WTC11 (cell line): ENCODE results near the gene PBX4. TPM values are rescaled to one million over a fixed set of nuclear protein-coding genes. Genes with fewer than 3 reads are reported as not detected.

ENCODE experiments used
- ATF1 ChIP-seq: sonication (generic); formaldehyde crosslinking; IDR thresholded peaks from 2 replicates; pipeline ENCODE4 v1.8.1; 2023; ENCODE audit warnings: mild to moderate bottlenecking, moderate library complexity, missing genetic modification reagents
- EMX1 ChIP-seq: fragments of 250-450 bp; sonication (Bioruptor Pico); IDR thresholded peaks from 2 replicates; pipeline ENCODE4 v1.8.0; 2021; ENCODE audit warnings: mild to moderate bottlenecking
- ETV6 ChIP-seq: sonication (generic); formaldehyde crosslinking; IDR thresholded peaks from 2 replicates; pipeline ENCODE4 v1.8.1; 2022; ENCODE audit warnings: mild to moderate bottlenecking, missing genetic modification reagents
- GABPB1 ChIP-seq: sonication (generic); formaldehyde crosslinking; IDR thresholded peaks from 2 replicates; pipeline ENCODE4 v1.8.1; 2023; ENCODE audit warnings: mild to moderate bottlenecking, missing genetic modification reagents
- MXD4 ChIP-seq: fragments of 250-450 bp; sonication (Bioruptor Pico); IDR thresholded peaks from 2 replicates; pipeline ENCODE4 v1.8.0; 2021; ENCODE audit warnings: mild to moderate bottlenecking, moderate library complexity, borderline replicate concordance
- NR1H2 ChIP-seq: sonication (generic); formaldehyde crosslinking; IDR thresholded peaks from 2 replicates; pipeline ENCODE4 v1.9.0; 2021; ENCODE audit warnings: mild to moderate bottlenecking, moderate library complexity, missing genetic modification reagents
- RELA ChIP-seq: sonication (generic); formaldehyde crosslinking; IDR thresholded peaks from 2 replicates; pipeline ENCODE4 v1.8.1; 2022; ENCODE audit warnings: missing genetic modification reagents, mild to moderate bottlenecking, borderline replicate concordance
- SP1 ChIP-seq: sonication (generic); formaldehyde crosslinking; conservative IDR thresholded peaks from 2 replicates; pipeline ENCODE4 v1.8.1; 2022; ENCODE audit warnings: missing genetic modification reagents
- ZNF138 ChIP-seq: sonication (generic); formaldehyde crosslinking; conservative IDR thresholded peaks from 2 replicates; pipeline ENCODE4 v1.8.1; 2022; ENCODE audit warnings: mild to moderate bottlenecking, moderate library complexity, missing genetic modification reagents
- total RNA-seq: library from RNA; stranded (reverse); gene quantifications from 3 replicates; pipeline ENCODE4 v1.2.3, GENCODE V29; 2021
- TF ChIP-seq, protein P1 (sequence below): sonication (generic); formaldehyde crosslinking; IDR thresholded peaks from 2 replicates; pipeline ENCODE4 v1.8.0; 2023; ENCODE audit warnings: mild to moderate bottlenecking, missing genetic modification reagents
- TF ChIP-seq, protein P2 (sequence below): sonication (generic); formaldehyde crosslinking; IDR thresholded peaks from 2 replicates; pipeline ENCODE4 v1.8.0; 2022; ENCODE audit warnings: mild to moderate bottlenecking, missing genetic modification reagents
- TF ChIP-seq, protein P3 (sequence below): fragments of 250-450 bp; sonication (Bioruptor Pico); IDR thresholded peaks from 2 replicates; pipeline ENCODE4 v1.8.0; 2021; ENCODE audit warnings: mild to moderate bottlenecking
- TF ChIP-seq, protein P4 (sequence below): sonication (generic); formaldehyde crosslinking; IDR thresholded peaks from 2 replicates; pipeline ENCODE4 v1.8.1; 2023; ENCODE audit warnings: mild to moderate bottlenecking, missing genetic modification reagents, borderline replicate concordance
- TF ChIP-seq, protein P5 (sequence below): sonication (generic); formaldehyde crosslinking; IDR thresholded peaks from 2 replicates; pipeline ENCODE4 v1.8.1; 2022; ENCODE audit warnings: missing genetic modification reagents, borderline replicate concordance
- TF ChIP-seq, protein P6 (sequence below): sonication (generic); formaldehyde crosslinking; IDR thresholded peaks from 2 replicates; pipeline ENCODE4 v1.8.0; 2023; ENCODE audit warnings: missing genetic modification reagents
- TF ChIP-seq, protein P7 (sequence below): fragments of 250-450 bp; sonication (Bioruptor Pico); IDR thresholded peaks from 2 replicates; pipeline ENCODE4 v1.9.0; 2021; ENCODE audit warnings: mild to moderate bottlenecking, borderline replicate concordance
- TF ChIP-seq, protein P8 (sequence below): sonication (generic); formaldehyde crosslinking; IDR thresholded peaks from 2 replicates; pipeline ENCODE4 v1.8.0; 2022; ENCODE audit warnings: missing genetic modification reagents
- TF ChIP-seq, protein P9 (sequence below): sonication (generic); formaldehyde crosslinking; IDR thresholded peaks from 2 replicates; pipeline ENCODE4 v1.8.0; 2022; ENCODE audit warnings: mild to moderate bottlenecking, missing genetic modification reagents

Gene PBX4
- total RNA-seq, 1 experiment from 2014 or later = 3.2 TPM

DNA sequence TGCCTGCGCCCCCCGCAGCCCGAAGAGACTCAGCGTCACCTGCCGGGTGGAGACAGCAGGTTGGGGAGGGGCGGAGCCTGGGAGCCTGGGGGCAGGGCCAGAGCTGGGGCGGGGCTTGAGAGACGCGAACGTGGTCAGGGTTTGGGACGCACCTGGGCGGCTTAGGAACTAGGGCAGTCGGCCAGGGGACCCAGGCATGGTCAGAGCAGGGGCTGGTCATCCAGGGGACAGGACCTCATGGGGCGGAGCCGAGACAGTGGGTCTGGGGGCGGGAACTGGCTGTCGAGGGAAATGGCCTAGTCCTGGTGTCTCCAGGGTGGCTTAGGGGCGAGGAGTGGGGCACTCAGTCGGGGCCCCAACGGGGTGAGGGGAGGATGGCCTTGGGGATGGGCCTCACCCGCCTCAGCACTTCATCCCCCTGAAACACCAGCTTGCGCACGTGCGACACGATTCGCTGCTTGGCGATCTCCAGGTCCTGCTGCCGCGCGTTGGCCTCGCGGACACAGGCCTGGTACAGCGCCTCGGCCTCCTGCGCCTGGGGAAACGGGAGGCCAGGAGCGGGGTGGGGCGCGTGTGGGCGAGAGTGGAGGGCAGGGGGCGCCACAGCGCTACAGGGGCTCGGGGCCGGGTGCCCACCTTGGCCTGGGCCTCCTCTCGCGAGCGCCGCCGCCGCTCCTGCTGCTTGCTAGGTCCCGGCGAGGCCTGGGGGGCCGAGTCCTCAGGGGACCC is 19.2 kb upstream of the PBX4 start (continued):
- TF ChIP-seq, protein P1, sequence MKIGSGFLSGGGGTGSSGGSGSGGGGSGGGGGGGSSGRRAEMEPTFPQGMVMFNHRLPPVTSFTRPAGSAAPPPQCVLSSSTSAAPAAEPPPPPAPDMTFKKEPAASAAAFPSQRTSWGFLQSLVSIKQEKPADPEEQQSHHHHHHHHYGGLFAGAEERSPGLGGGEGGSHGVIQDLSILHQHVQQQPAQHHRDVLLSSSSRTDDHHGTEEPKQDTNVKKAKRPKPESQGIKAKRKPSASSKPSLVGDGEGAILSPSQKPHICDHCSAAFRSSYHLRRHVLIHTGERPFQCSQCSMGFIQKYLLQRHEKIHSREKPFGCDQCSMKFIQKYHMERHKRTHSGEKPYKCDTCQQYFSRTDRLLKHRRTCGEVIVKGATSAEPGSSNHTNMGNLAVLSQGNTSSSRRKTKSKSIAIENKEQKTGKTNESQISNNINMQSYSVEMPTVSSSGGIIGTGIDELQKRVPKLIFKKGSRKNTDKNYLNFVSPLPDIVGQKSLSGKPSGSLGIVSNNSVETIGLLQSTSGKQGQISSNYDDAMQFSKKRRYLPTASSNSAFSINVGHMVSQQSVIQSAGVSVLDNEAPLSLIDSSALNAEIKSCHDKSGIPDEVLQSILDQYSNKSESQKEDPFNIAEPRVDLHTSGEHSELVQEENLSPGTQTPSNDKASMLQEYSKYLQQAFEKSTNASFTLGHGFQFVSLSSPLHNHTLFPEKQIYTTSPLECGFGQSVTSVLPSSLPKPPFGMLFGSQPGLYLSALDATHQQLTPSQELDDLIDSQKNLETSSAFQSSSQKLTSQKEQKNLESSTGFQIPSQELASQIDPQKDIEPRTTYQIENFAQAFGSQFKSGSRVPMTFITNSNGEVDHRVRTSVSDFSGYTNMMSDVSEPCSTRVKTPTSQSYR (CRISPR knock-in tag) = no peak
- 0 out of 2 replicates have a peak, but pooled peaks have one; percentile 21 for TF ChIP-seq ZNF138 (CRISPR knock-in tag)
- no peak for TF ChIP-seq MXD4 (CRISPR knock-in tag)
- TF ChIP-seq, protein P2, sequence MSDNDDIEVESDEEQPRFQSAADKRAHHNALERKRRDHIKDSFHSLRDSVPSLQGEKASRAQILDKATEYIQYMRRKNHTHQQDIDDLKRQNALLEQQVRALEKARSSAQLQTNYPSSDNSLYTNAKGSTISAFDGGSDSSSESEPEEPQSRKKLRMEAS (CRISPR knock-in tag) = 0 out of 2 replicates have a peak, but pooled peaks have one; percentile 41
- no peak for TF ChIP-seq GABPB1 (CRISPR knock-in tag)
- TF ChIP-seq, protein P3, sequence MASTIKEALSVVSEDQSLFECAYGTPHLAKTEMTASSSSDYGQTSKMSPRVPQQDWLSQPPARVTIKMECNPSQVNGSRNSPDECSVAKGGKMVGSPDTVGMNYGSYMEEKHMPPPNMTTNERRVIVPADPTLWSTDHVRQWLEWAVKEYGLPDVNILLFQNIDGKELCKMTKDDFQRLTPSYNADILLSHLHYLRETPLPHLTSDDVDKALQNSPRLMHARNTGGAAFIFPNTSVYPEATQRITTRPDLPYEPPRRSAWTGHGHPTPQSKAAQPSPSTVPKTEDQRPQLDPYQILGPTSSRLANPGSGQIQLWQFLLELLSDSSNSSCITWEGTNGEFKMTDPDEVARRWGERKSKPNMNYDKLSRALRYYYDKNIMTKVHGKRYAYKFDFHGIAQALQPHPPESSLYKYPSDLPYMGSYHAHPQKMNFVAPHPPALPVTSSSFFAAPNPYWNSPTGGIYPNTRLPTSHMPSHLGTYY (CRISPR knock-in tag) = no peak
- TF ChIP-seq ATF1 (CRISPR knock-in tag) = no peak
- TF ChIP-seq, protein P4, sequence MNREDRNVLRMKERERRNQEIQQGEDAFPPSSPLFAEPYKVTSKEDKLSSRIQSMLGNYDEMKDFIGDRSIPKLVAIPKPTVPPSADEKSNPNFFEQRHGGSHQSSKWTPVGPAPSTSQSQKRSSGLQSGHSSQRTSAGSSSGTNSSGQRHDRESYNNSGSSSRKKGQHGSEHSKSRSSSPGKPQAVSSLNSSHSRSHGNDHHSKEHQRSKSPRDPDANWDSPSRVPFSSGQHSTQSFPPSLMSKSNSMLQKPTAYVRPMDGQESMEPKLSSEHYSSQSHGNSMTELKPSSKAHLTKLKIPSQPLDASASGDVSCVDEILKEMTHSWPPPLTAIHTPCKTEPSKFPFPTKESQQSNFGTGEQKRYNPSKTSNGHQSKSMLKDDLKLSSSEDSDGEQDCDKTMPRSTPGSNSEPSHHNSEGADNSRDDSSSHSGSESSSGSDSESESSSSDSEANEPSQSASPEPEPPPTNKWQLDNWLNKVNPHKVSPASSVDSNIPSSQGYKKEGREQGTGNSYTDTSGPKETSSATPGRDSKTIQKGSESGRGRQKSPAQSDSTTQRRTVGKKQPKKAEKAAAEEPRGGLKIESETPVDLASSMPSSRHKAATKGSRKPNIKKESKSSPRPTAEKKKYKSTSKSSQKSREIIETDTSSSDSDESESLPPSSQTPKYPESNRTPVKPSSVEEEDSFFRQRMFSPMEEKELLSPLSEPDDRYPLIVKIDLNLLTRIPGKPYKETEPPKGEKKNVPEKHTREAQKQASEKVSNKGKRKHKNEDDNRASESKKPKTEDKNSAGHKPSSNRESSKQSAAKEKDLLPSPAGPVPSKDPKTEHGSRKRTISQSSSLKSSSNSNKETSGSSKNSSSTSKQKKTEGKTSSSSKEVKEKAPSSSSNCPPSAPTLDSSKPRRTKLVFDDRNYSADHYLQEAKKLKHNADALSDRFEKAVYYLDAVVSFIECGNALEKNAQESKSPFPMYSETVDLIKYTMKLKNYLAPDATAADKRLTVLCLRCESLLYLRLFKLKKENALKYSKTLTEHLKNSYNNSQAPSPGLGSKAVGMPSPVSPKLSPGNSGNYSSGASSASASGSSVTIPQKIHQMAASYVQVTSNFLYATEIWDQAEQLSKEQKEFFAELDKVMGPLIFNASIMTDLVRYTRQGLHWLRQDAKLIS (CRISPR knock-in tag) = no peak
- no peak for TF ChIP-seq RELA
- TF ChIP-seq ETV6 (CRISPR knock-in tag) = 0 out of 2 replicates have a peak, but pooled peaks have one; percentile 22
- TF ChIP-seq NR1H2 (CRISPR knock-in tag) = no peak
- TF ChIP-seq EMX1 (CRISPR knock-in tag) = no peak
- TF ChIP-seq, protein P5, sequence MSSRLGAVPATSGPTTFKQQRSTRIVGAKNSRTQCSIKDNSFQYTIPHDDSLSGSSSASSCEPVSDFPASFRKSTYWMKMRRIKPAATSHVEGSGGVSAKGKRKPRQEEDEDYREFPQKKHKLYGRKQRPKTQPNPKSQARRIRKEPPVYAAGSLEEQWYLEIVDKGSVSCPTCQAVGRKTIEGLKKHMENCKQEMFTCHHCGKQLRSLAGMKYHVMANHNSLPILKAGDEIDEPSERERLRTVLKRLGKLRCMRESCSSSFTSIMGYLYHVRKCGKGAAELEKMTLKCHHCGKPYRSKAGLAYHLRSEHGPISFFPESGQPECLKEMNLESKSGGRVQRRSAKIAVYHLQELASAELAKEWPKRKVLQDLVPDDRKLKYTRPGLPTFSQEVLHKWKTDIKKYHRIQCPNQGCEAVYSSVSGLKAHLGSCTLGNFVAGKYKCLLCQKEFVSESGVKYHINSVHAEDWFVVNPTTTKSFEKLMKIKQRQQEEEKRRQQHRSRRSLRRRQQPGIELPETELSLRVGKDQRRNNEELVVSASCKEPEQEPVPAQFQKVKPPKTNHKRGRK (CRISPR knock-in tag) = no peak
- TF ChIP-seq, protein P6, sequence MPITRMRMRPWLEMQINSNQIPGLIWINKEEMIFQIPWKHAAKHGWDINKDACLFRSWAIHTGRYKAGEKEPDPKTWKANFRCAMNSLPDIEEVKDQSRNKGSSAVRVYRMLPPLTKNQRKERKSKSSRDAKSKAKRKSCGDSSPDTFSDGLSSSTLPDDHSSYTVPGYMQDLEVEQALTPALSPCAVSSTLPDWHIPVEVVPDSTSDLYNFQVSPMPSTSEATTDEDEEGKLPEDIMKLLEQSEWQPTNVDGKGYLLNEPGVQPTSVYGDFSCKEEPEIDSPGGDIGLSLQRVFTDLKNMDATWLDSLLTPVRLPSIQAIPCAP = no peak
- TF ChIP-seq, protein P7, sequence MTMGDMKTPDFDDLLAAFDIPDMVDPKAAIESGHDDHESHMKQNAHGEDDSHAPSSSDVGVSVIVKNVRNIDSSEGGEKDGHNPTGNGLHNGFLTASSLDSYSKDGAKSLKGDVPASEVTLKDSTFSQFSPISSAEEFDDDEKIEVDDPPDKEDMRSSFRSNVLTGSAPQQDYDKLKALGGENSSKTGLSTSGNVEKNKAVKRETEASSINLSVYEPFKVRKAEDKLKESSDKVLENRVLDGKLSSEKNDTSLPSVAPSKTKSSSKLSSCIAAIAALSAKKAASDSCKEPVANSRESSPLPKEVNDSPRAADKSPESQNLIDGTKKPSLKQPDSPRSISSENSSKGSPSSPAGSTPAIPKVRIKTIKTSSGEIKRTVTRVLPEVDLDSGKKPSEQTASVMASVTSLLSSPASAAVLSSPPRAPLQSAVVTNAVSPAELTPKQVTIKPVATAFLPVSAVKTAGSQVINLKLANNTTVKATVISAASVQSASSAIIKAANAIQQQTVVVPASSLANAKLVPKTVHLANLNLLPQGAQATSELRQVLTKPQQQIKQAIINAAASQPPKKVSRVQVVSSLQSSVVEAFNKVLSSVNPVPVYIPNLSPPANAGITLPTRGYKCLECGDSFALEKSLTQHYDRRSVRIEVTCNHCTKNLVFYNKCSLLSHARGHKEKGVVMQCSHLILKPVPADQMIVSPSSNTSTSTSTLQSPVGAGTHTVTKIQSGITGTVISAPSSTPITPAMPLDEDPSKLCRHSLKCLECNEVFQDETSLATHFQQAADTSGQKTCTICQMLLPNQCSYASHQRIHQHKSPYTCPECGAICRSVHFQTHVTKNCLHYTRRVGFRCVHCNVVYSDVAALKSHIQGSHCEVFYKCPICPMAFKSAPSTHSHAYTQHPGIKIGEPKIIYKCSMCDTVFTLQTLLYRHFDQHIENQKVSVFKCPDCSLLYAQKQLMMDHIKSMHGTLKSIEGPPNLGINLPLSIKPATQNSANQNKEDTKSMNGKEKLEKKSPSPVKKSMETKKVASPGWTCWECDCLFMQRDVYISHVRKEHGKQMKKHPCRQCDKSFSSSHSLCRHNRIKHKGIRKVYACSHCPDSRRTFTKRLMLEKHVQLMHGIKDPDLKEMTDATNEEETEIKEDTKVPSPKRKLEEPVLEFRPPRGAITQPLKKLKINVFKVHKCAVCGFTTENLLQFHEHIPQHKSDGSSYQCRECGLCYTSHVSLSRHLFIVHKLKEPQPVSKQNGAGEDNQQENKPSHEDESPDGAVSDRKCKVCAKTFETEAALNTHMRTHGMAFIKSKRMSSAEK (CRISPR knock-in tag) = no peak
- TF ChIP-seq SP1 (CRISPR knock-in tag) = peak; percentile 69
- TF ChIP-seq, protein P8, sequence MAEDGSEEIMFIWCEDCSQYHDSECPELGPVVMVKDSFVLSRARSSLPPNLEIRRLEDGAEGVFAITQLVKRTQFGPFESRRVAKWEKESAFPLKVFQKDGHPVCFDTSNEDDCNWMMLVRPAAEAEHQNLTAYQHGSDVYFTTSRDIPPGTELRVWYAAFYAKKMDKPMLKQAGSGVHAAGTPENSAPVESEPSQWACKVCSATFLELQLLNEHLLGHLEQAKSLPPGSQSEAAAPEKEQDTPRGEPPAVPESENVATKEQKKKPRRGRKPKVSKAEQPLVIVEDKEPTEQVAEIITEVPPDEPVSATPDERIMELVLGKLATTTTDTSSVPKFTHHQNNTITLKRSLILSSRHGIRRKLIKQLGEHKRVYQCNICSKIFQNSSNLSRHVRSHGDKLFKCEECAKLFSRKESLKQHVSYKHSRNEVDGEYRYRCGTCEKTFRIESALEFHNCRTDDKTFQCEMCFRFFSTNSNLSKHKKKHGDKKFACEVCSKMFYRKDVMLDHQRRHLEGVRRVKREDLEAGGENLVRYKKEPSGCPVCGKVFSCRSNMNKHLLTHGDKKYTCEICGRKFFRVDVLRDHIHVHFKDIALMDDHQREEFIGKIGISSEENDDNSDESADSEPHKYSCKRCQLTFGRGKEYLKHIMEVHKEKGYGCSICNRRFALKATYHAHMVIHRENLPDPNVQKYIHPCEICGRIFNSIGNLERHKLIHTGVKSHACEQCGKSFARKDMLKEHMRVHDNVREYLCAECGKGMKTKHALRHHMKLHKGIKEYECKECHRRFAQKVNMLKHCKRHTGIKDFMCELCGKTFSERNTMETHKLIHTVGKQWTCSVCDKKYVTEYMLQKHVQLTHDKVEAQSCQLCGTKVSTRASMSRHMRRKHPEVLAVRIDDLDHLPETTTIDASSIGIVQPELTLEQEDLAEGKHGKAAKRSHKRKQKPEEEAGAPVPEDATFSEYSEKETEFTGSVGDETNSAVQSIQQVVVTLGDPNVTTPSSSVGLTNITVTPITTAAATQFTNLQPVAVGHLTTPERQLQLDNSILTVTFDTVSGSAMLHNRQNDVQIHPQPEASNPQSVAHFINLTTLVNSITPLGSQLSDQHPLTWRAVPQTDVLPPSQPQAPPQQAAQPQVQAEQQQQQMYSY = no peak
- TF ChIP-seq, protein P9, sequence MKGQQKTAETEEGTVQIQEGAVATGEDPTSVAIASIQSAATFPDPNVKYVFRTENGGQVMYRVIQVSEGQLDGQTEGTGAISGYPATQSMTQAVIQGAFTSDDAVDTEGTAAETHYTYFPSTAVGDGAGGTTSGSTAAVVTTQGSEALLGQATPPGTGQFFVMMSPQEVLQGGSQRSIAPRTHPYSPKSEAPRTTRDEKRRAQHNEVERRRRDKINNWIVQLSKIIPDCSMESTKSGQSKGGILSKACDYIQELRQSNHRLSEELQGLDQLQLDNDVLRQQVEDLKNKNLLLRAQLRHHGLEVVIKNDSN (CRISPR knock-in tag) = 0 out of 2 replicates have a peak, but pooled peaks have one; percentile 7
